GM18858 (cell line): ENCODE data around the gene CPO.

Experiments
- ATAC-seq: cut with Tn5 transposase; IDR thresholded peaks from one replicate; pipeline ENCODE4 v1.9.1; 2021; ENCODE audit not compliant: unreplicated experiment

CPO gene

DNA sequence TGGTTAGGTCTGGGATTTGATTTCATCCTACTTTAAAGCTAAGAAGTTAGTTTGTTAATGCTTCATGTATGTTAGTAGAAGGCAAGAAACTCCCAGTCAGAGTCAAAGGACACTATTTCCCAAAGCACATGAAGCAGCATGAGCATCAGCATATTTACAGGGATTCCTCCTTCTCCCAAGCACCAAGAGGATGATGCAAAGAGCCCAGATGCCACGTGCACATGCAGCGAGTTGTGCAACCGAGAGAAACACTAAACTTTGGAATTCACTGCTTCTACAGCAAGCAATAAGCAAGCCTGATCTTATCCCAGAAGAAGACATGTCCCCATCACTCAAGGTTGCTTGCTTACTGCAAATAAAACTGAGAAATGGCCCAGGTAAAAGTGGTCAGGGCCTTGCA, 32.5 kb downstream of the CPO start:
- no peak for ATAC-seq

DNA sequence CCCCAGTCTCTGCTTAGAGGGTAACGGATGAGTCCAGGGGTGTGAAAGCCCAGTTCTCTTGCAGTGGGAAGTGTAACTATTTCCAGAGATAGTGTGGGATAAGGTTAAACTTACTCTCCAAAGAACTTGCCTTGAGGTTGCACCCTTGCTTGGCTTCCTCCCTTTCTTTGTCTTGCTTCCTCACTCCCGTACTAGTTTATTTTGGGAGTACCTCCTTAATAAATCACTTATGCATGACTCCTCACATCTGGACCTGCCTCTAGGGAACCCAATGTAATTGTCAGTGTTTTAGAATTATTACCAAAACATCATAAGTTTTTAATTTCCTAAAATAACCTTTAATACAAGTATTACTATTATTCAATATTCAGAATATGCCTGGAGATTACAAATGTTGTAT, 35.2 kb downstream of the CPO start:
- no peak for ATAC-seq

GRCh38 chr2:206978746-206979145, 39.4 kb downstream of the CPO start:
- ATAC-seq: no peak

DNA sequence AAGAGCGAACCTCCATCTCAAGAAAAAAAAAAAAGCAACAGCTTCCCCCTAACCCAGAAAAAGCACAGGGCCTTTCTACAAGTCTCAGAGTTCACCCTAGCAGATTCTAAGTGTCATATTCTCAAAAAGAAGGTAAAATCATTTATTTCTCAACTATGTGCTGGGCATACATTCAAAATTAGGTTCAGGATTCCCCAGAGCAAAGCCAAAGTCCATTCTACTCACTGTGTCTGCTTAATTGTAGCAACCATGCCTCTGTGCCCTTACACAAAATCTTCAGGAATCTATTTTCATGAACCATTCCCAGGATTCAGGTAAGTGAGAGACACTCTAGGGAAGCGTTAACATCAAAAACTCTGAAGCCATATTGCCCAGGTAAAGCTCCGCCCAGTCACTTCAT, 40.0 kb downstream of the CPO start:
- ATAC-seq: no peak

DNA sequence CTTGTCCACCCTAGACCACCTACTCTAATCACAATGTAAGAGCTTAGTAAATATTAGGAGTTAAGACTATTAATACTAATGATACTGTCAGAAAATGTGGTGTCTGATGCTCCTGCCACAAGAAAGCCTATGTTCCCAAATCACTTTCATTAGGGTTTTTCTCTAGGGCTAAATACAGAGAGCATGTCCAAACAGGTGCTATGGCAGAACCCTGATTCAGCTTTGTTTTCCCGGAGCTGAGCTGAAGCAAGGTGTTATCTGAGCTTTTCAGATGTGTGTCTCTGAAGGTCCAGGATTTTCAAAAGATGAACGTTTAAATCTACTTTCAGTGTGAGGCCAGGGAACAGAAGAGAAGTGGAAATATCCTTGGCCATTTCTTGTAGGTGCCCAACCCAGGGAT, 40.6 kb downstream of the CPO start:
- no peak for ATAC-seq

- no peak for ATAC-seq
These were observed 41.1 kb downstream of the CPO start for GRCh38 chr2:206980413-206980812.

GRCh38 chr2:206981086-206981674, 41.9 kb downstream of the CPO start:
- no peak for ATAC-seq

DNA sequence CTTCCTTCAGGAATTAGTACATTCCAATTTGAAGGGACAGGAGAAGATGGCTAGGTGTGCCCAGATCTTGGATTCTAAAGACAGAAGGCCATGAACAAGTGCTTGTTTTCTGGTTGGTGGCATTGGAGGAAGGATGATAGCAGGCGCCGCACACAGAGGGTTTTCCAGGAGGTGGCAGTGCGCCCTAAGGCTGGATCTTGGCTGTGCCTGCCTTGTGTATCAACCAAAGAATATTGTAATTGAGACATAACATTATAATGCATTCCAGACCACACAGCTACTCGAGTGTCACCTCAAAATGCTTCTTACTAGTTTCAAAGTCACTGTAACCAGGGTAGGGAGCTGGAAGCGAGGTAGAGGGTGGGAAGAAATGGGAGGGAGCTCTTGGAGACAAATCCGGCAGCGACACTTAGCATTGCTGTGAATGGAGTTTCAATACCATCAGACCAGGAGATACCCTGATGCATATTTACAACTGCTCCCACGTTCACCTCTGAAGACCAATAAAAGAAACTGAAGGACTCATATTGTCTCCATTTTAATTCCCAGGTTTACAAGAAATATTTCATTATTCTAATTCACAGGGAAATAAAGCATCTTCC, 42.5 kb downstream of the CPO start:
- ATAC-seq: no peak

DNA sequence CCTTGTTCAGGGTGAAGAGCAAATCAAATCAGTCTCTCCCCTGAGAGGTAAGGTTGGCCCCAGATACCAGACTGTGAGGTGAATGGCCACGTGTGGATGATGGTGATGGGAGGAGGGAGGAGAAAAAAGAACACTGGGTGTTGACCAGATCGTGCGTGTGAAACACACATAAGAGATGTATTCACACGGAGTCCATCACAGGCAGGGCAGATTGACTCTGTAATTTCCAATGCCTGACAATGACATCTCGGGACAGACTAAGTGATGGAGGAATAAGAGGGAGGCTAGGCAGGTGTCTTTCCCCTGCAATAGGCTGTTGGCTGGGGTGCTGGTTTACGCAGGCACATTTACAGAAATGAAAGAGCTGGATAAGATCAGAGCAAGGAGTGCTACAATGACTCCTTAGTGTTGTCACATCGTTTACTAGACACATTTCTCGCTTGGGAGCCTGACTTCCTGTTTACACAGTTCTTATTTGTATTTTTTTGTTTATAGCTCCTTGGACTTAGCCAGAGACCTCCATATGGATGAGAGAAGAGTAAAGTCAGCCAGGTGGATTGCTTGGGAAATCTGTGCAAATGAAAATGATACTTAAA, 43.1 kb downstream of the CPO start:
- no peak for ATAC-seq

GRCh38 chr2:206983161-206983859, 44.0 kb downstream of the CPO start:
- ATAC-seq: no peak

- no peak for ATAC-seq
These were observed 44.9 kb downstream of the CPO start for GRCh38 chr2:206984206-206984605.

GRCh38 chr2:206986943-206987342, 47.6 kb downstream of the CPO start:
- no peak for ATAC-seq

GRCh38 chr2:206987810-206988209, 48.5 kb downstream of the CPO start:
- ATAC-seq: no peak

GRCh38 chr2:206988884-206989283, 49.6 kb downstream of the CPO start:
- ATAC-seq: no peak

- peak; percentile 71 for ATAC-seq
These were observed 50.0 kb downstream of the CPO start for GRCh38 chr2:206989311-206989710.

- ATAC-seq: no peak
These were observed 51.0 kb downstream of the CPO start for GRCh38 chr2:206990360-206990759.

DNA sequence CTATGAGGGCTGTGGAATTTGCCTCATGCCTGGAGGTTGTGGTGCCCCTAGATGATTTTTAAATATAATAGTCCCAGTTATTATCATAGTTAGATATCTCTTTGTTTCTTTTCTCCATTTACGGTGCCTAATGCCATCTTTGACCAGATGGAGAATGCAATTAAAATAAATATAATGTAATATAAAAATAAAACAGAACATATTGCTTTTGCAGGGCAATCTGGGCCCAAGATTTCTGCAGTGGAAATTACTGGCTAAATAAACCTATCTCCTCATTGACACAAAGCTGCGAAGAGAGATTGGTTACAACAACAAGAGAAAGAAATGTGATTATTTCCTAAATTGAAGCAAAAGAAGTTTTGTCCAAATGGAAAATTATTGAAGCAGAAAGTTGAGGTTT, 51.8 kb downstream of the CPO start:
- ATAC-seq: no peak

- no peak for ATAC-seq
These were observed 54.1 kb downstream of the CPO start for GRCh38 chr2:206993396-206993911.

GRCh38 chr2:206993964-206994363, 54.6 kb downstream of the CPO start:
- no peak for ATAC-seq

DNA sequence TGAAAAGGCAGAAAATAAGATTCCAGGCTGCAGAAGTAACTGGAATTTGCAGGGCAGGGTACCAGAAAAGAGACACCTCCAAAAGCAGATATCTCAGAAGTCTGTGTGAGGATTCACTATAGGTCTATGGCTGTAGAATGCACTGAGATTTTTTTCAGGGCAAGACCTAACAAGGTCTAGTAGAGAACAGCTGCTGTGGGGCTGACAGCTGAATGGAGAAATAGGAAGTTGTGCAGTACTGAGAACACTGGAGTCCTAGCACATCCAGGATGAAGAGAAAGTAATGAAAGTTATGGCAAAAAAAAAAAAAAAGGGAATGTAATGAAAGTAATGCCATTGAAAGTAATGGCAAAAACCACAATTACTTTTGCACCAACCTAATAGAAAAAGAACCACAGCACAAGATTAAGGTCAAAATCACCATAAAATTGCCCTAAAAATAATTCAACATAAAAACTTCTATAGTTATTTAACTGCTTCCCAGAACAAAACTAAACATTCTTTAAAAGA, 57.3 kb downstream of the CPO start:
- no peak for ATAC-seq

GRCh38 chr2:207008105-207008990, 69.0 kb downstream of the CPO start:
- ATAC-seq: no peak
